Limb (tissue), 2 donors: ENCODE data around the gene GPR55.
A peak's percentile ranks its signal among the peaks of the same experiment; 100 is the strongest.

Experiments used
- DNase-seq, 2 donors: peaks; one replicate each; pipeline ENCODE4 v3.0.0-alpha.2; 2016; ENCODE audit errors: extremely low spot score in 2 of 2

The GPR55 gene

DNA sequence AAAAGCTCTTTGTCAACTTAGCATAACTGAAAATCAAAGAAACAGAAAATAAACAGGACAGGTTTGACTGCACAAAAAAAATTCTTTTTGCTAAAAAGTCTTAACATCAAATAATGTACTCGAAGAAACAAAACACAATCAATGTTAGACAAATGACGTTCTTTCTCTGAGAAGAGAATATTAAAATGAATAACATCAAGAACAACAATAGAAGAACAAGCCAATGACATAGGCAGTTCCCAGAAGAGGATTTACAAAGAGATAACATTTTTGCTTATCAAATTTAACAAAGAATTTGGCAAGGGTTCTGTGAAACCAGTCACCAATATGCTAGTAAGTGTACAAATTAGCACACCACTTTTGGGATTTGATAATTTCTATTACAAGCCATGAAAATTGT, 5.8 kb downstream of the GPR55 start:
- no peak for DNase-seq

DNA sequence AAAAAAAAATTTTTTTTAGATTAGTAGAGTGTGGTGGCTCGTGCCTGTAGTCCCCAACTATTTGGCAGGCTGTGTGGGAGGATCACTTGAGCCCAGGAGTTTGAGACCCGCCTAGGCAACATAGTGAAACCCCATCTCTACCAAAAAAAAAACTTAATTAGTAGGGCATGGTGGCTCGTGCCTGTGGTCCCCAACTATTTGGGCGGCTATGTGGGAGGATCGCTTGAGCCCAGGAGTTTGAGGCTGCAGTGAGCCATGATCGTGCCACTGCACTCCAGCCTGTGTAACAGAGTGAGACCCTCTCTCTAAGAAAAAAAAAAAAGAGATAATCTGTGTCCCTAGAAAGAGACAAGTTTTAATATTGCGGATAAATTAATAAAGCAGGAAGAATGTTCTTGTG, 8.8 kb downstream of the GPR55 start:
- no peak for DNase-seq

DNA sequence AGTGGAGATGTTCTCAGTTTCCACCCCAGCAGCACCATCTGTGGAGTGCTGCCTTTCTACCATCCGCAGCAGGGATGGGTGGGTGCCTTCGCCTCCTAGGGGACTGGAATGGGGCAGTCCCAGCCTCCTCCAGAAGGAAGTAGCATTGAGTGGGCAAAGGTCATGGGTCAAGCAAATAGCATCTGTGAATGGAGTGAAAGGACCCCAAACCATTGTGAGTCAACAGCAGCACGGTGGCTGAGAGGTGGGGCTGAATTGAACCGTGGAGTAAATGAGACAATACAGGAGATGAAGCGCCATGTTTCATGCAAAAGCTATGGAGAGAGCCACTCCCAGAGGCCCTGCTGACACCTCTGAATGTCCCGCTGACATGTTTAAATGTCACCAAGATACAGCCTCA, 9.7 kb downstream of the GPR55 start:
- peak in 1 of 2 donors; percentile 9 for DNase-seq

DNA sequence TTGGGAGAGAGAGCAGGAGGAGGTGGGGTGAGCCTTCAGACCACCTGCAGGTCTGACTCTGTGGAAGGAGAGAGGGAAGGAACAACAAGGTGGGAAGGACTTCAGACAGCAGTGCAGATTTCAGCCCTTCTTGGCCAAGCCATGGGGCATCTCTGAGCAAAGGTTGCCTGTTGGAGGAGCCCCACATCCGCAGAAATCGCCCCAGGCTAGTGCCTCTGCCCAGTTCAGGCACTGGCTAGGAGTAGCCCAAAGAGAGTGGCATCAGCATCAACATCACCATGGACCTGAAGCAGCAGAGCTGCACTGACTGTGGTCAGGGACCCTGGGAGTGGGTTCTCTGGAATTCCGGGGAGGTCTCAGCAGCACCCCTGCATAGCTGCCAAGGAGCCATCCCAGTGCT, 10.2 kb downstream of the GPR55 start:
- DNase-seq, result peak in 1 of 2 donors; percentile 11

DNA sequence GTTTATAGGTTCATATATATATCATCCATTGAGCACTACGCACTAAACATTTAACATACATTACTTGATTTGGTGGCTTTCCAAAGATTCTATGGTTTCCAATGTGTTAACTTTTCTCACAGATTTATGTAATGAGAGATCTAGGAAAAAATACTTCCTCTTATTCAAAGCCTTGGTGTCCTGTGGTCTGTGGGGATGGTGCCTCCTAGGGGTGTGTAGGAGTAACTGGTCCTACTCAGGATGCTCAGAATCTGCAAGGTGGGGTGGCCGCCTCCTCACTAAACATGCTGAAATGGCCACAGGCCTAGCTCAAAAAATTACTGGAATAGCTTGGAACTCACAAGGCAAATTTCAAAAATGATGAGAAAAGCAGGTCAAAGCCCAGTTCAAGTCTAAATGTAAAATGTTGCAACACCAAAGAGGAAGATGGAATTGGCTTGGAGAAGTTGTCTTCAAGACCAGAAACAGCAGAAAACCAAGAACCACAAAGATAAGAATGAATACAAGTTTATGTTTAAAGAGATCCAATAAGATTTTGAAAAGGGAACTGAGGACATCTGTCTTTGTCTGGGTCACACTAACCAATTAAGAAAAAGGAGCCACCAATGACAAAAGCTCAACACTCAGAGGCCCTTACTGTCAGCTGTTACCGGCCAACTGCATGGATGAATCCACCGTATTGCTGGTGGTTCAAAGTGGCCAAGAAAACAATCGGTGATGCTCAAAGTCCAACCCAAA, 11.5 kb downstream of the GPR55 start:
- DNase-seq, result peak; percentile 16 to 38

DNA sequence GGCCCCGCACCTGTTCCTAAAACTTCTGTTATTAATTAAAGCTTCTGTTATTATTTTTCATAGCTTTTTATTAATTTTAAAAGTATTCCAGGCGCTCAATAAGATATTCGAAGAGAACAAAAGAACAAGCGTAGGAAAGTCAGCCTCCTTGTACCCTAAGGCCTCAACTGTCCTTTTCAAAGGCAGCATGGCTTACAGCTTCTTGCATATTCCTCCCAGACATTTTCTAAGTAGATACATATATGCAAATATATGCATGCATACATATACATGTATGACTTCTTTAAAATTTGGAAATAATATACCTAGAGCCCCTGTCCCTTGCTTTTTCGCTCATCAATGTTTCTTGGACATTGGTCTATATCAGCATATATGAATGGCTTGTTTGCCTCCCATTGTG, 12.3 kb downstream of the GPR55 start:
- DNase-seq, result no peak

DNA sequence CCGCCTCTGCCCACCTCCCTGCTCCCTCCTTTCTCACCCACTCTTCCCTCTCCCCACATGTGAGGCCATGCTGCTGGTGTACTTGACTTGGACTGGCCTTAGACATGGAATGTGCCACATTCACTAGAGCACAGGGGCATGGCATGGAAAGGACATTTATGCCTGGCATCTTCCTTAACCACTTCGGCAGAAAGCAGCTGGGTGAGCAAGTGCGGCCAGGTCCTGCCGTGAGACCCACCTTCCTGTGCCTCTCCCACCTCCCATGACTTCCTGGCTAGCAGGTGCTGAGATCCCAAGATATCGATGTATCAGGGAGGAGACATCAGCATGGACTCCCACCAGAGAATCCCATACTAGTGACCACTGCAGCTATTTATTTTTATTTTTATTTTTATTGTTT, 13.0 kb downstream of the GPR55 start:
- DNase-seq, result no peak

DNA sequence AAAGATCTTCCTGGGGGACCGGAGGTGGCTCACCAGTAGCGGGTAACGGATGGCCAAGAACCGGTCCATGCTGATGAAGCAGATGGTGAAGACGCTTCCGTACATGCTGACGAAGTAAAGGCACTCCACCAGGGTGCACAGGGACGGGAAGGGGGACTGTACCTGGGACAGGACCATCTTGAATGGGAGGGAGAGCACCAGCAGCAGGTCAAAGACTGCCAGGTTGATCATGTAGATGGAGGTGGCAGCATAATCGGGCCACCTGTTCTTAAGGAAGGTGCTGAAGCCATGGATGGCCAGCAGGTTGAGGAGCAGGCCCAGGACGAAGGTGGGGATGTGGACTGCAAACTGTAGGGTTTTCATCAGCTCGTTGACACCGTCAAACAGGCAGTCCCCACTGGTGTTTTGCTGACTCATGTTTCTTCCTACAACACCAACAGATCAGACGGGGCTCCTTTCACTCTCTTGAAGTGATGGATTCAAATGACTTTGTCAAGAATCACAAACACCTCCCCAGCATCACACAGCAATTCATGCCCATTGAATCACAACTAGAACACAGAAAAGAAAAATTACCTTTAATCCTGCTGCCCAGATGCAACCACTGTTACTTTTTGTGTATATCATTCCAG, 14.4 kb downstream of the GPR55 start:
- DNase-seq, result peak in 1 of 2 donors; percentile 9

DNA sequence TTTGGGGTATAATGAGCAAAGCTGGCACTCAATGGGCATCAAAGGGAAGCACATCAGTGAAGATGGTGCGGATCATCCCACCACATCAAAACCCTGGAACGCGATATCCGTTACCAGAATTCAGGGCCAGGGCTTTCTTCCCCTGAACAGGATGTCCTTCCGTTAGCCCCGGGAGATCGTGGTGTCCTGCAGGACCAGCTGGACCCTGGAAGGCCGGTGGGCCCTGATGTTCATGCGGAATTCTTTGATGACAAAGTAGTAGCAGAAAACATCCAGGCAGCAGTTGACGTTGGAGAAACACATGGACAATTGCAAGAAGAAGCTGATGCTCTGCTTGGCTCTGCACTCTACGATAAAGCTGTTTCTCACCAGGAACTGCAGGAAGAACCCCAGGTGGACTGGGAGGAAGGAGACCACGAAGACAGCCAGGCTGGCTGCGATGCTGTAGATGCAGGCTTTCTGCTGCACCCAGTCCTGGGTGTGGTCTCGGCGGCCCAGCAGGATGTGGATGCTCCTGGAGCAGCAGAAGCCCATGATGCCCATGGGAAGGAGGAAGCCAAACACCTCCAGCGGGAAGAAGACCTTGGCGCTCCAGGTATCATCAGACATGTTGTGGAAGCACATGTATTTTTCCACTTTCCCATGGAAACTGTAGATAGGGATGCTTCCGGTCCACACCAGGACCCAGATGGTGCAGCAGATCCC, 15.0 kb downstream of the GPR55 start:
- DNase-seq, result peak in 1 of 2 donors; percentile 9

DNA sequence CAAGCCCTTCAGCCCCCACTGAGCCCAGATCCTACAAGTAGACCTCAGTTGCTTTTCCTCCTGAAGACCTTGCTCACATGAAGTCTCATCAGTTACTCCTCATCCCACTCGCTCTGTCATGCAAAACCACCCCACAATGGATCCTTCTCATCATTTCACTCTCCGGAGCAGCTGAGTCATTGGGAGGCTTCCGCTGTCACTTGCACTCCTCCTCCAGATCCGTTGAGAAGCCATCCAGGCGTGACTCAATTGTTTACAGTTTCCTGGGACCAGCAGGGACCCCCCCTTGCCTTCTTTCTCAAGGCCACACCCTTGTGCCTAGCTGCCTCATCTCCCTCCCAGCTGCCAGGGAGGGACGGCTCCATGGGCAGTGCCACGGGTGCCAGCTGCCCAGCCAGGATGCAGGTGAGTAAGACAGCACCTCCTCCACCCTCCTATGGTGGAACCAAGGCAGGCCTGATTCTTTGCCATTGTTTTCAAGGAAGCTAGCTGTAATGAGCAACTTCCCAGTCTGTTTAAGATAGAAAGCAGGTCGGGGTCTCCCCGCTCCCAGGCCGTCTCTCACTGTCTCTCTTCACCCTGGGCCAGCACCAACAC, 16.3 kb downstream of the GPR55 start:
- DNase-seq, result peak in 1 of 2 donors; percentile 13

DNA sequence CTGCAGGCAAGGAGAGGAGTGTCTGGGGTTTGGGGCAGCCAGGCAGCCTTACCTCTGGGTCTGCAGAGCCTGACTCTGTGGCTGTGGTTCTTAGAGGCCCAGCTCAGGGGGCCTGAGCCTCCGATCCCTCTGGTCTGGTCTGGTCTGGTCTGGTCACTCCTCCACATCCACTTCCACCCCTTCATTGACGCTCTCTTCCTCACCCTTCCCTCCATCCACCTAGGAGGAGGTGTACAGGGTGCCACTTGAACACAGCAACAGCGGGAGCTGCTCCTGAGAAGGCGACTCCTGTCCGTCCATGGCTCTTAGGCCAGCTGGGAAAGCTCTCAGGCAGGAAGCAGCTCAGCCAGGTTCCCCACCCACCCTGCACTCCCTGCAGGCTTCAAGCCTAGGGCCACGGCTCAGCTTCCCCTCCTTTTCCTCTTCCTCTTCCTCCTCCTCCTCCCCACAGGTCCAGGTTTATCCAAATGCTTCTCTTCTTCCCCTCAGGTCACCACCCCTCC, 16.9 kb downstream of the GPR55 start:
- DNase-seq, result peak in 1 of 2 donors; percentile 18

DNA sequence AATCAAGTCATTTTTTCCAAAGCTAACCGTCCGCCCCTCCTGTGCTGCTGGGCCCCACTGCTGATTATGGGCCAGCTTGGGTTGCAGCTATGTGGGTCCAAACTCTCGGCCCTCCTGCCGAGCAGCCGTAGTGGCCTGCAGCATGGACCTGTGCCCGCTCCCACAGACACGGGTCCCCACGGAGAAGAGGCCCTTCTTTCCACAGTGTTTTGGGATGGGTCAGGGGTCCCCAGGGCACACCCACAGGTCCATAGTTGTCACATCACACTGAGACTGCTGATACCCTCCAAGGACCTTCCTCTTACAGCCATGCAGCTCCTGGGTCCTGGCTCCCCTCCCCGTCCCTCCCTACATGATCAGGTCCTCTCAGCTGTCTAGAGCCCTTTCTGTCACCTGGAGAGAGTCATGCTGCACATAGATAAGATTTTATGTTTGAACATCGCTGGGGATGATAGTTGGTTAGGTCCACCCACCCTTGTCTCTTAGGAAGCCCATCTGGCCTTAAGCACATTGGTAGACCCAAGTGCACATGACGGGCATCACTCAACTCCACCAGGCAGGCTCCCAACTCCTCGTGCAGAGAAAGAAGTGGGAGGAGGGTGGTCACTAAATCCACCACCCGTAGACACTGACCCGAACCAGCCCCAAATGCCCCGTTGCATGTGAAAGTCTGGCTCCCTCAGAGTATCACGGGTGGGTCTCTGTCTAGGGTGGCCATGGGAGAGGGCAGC, 17.5 kb downstream of the GPR55 start:
- DNase-seq, result peak in 1 of 2 donors; percentile 12

DNA sequence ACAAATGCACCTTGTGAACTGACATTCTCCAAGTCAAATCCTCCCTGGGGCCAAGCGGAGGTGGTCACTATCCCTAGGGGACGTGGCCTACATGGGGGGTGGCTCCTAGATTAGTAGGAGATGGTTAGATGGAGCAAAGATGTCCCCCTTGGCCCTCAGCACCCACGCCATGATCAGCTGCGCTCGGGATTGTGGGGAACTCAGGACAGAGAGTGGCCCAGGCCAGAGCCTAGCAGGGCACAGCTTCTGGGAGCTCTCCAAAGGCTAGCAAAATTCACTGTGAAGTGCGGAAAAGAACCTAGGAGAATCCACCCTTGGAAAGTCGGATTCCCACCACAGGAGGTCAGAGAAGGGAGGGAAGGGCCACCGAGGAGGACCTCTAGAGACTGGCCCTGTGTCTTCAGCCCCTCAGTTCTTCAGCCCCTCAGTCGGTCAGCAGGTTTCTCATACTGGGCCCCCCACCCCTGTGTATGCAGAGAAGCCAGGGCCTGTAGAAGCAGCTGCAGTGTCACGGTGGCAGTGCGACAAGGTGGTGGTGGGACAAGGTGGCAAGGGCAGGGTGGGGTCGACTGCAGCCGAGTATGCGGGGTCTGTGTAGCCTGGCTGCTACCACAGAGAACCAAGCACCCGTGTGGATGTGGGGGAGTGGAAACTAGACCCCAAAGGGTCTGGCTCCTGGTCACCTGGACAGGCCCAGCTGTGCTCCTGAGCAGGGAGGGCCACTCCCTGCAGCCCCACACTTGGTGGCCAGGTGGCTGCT, 18.4 kb downstream of the GPR55 start:
- peak in 1 of 2 donors; percentile 16 for DNase-seq

DNA sequence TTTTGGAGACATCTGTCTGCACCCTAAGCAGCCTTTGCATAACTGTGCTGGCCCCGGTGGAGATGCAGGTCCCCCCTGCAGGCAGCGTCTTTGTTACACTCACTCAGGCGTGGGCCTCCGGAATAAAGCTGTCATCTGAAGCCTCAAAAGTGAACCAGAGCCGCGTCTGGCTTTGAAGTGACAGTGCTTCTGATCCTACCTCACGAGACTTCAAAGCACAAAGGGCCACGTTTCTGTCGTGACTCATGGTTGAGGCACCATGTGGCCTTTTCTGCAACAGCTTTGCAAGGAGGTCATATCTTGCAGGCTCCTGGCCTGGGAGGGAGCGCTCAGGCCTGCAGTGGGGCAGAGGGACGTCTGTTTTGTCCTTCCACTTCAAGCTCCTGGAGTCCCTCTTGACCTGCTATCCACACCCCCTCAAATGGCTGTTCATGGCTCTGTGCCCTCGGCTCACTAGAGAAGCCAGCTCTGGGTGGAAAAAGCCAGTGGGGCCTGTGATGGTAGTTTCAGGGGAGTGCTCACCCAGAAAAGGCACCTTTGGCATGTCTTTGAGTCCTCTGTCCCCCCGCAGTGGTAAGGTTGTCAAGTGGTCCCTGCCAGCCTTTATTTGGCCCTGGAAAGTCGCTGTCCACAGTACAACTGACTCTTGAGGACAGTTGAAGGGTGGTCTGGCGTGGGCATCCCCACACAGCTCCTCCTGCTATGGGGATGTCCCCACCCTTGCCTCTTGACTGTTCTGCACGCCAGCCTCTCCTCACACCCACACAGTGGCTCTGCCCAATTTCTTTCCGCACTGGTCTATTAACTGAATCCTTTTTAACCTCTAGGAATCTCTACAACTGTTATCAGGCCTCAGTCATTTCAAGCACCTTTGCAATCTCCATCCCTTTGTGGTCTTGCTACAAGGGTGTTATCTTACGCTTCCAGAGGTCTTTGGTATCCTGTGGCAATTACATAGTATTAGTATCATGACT, 19.3 kb downstream of the GPR55 start:
- peak in 1 of 2 donors; percentile 21 for DNase-seq

DNA sequence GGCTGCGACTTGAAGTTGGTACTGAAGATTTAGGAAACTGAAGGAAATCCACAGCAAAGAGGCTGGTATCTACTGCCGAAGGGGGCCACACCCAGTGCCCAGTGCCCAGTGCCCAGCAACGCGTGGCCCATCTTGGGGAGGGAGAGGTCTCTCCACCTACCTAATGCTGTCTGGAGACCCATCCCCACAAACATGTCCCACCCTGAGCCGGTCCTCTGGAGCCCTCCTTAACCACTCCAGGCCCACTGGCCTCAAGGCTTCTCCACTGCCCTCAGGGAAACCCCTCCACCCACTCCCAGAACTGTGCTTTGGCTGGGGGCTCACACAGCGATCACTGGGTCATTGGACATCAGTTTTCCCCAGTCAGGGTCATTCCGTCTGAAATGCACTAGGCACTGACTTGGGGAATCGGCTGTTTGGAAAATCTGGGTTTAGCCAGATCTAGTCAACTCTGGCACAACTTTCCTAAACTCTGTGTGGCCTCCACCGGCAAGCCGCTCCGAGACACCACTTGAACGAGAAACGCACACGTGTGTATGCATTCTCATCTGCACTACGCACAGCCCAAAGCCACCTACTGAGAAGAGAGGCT, 20.1 kb downstream of the GPR55 start:
- peak in 1 of 2 donors; percentile 7 for DNase-seq

DNA sequence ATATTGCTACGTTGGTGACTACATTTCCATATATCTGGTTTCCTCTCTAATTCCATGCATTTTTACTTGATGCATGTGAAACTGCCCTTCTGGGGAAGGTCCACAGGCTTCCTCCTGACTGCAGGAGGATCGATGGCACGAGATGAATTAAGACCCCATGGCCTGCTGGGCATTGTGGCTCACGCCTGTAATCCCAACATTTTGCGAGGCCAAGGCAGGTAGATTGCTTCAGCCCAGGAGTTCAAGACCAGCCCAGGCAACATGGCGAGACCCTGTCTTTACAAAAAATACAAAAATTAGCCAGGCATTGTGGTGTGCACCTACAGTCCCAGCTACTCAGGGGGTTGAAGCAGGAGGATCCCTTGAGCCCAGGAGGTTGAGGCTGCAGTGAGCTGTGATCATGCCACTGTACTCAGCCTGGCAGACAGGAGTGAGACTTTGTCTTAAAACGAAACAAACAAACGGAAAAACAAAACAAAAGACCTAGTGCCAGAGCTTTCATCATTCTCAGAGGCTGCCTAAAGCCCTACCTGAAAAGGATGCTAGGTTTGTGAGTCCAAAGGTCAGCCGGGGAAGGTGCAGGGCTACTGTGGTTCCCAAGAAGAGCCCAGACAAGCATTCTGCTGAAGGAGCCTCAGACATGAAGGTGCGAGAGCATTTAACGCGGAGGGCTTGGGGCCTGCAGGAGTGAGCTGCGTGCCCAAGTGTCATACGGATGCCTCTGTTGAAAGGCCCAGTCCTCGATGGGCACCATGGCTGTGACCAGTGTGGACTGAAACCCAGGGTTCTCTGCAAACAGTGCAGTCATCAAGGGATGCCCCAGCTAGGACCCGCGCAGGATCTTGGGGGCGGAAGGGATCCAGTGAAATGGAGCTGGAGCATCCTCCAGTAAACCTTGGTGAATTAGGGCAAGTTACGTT, 21.6 kb downstream of the GPR55 start:
- DNase-seq, result peak in 1 of 2 donors; percentile 14

DNA sequence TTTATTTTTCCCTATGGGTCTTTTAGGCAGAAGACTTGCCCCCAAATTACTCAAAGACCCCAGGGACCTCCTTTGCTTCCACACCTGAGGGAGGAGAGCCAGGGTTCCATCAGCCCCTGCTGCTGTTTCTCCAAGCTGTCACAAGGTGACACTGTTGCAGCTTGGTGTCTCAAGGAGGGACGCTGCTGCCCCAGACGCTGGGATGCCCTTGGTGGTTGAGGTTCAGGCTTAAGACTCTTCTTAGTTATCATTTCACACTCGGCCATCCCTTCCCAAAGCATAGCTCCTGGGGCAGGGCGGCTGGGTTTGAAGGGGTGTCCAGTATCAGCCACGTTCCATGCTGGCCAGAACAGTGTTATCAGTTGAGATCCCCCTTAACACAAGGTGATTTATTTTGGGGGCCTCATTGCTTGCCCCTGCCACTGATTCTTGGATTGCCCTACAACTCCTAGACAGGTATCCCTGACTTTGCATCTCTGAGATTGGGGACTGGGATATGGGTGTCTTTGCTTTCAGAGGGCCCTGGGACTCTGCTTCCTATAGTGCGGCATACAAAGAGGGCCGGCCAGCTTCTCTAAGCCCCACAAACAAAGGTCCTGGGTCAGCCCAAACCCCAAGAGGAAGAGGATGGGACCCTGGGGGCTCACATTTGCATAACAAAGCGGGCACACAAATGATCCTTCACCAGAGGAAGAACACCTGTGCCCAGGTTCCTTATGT, 22.7 kb downstream of the GPR55 start:
- peak in 1 of 2 donors; percentile 25 for DNase-seq
